ENCODE measurements around the gene TLK1. TPM values are rescaled to one million over a fixed set of nuclear protein-coding genes. Genes with fewer than 3 reads are reported as not detected.

TLK1 gene
- total and polyA plus RNA-seq, 7 experiments from 2014 or later, result 40.0 to 191 (median 113) TPM

DNA sequence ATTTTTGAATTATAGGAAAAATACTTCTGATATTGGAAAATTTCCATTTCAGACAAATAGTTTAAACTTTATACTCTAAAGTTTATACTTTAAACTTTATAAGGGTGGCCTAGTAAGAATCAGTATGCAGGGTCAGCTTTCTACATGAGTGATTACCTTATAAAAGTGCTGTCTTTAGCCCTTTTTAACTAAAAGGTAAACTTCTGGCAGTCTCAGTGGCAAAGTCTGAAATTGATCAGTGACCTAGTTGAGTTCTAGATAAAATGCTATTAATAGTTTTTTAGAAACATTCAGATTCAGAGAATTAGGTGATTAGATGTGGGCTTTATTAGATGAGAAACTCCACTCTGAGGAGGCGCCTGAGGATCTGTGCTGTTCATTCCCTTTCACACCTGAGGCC is 216.1 kb downstream of the TLK1 start:
- intact Hi-C loops (cut with micrococcal nuclease), result no loop called here
- peak overlapping the region in 2 of 9 donors; percentile 61 to 64 for H3K27ac Mint-ChIP-seq
- peaks cover 0 to 19% (median 7%) of the 10 kb centered on the region in 5 donors for H3K36me3 Mint-ChIP-seq
- H3K4me1 Mint-ChIP-seq, result peaks cover 30 to 70% (median 58%) of the 10 kb centered on the region in 7 donors
- H3K27me3 Mint-ChIP-seq, result no peaks in the 10 kb centered on the region
- H3K36me3 ChIP-seq (ENCODE audit: control insufficient read depth in 2 of 3, insufficient read depth in 3 of 3, low read length in 3 of 3), result peaks cover 0 to 5% (median 2%) of the 10 kb centered on the region in 3 experiments
- H3K4me1 ChIP-seq (ENCODE audit: control insufficient read depth in 2 of 2, insufficient read depth in 2 of 2, low read length in 2 of 2), result peaks cover 6 to 10% of the 10 kb centered on the region in 2 donors
- no peak for ATAC-seq
- ChIA-PET CTCF (interaction anchor here (1.3 to 1.7 kb wide), 2 partner anchors 11 to 15 kb away, joined by 3 to 7 read pairs; partner anchors contain the start of gene GORASP2), POLR2A (no interaction called here)
- H3K27ac ChIP-seq (ENCODE audit: low read depth, low read length), result no peak overlapping the region
- H3K9me3 ChIP-seq (ENCODE audit: control insufficient read depth in 2 of 3, low read length in 3 of 3), result no peaks in the 10 kb centered on the region
- no peak overlapping the region for H3K4me3 Mint-ChIP-seq
- no peaks in the 10 kb centered on the region for H3K27me3 ChIP-seq (ENCODE audit: control insufficient read depth in 2 of 2, insufficient read depth in 2 of 2, low read length in 2 of 2)
- no peak overlapping the region for H3K4me3 ChIP-seq (ENCODE audit: low read length)
- H3K9me3 Mint-ChIP-seq, result no peaks in the 10 kb centered on the region
- no peak for DNase-seq

- no peaks in the 10 kb centered on the region for H3K27me3 Mint-ChIP-seq
- no peaks in the 10 kb centered on the region for H3K9me3 ChIP-seq (ENCODE audit: control insufficient read depth in 2 of 3, low read length in 3 of 3)
- intact Hi-C loops (cut with micrococcal nuclease), result no loop called here
- ChIA-PET CTCF (interaction anchor here (1.0 to 1.4 kb wide), 2 partner anchors 15 to 189 kb away, joined by 3 to 4 read pairs; partner anchors contain the start of gene GORASP2), POLR2A (no interaction called here)
- H3K36me3 ChIP-seq (ENCODE audit: control insufficient read depth in 2 of 3, insufficient read depth in 3 of 3, low read length in 3 of 3), result peaks cover 0 to 4% (median 0%) of the 10 kb centered on the region in 3 experiments
- H3K4me1 Mint-ChIP-seq, result peaks cover 35 to 79% (median 67%) of the 10 kb centered on the region in 7 donors
- H3K4me1 ChIP-seq (ENCODE audit: control insufficient read depth in 2 of 2, insufficient read depth in 2 of 2, low read length in 2 of 2), result peaks cover 6 to 17% of the 10 kb centered on the region in 2 donors
- ATAC-seq (no peak), DNase-seq (no peak)
- H3K4me3 ChIP-seq (ENCODE audit: low read length), result no peak overlapping the region
- peaks cover 0 to 16% (median 6%) of the 10 kb centered on the region in 5 donors for H3K36me3 Mint-ChIP-seq
- peak overlapping the region in 1 of 10 donors; percentile 6 for H3K4me3 Mint-ChIP-seq
- peak overlapping the region in 1 of 9 donors; percentile 64 for H3K27ac Mint-ChIP-seq
- H3K9me3 Mint-ChIP-seq, result no peaks in the 10 kb centered on the region
- H3K27ac ChIP-seq (ENCODE audit: low read depth, low read length), result no peak overlapping the region
- no peaks in the 10 kb centered on the region for H3K27me3 ChIP-seq (ENCODE audit: control insufficient read depth in 2 of 2, insufficient read depth in 2 of 2, low read length in 2 of 2)
Measured at GRCh38 chr2:170943596-170943995, 217.1 kb downstream of the TLK1 start.

DNA sequence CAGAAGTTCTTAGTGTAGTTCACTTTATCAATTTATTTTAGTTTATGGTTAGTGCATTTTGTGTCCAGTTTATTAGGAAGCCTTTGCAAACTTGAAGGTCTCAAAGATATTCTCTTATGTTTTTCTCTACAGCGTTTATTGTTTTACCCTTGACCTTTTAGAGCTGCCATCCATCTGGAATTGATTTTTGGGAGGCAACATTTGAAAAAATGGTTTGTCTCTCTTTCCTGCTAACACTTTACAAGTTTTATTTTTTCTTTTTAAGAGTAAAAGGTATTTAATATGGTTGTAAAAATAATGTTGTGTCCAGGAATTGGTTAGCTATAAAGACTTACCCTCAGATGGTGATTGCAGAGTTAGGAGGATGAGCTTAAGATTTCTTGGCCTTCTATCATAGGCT is 217.7 kb downstream of the TLK1 start:
- ChIA-PET CTCF (interaction anchor here (1.0 to 1.4 kb wide), 2 partner anchors 14 to 190 kb away, joined by 3 to 4 read pairs; partner anchors contain the start of gene GORASP2), POLR2A (no interaction called here)
- H3K4me3 ChIP-seq (ENCODE audit: low read length), result no peak overlapping the region
- DNase-seq (no peak), ATAC-seq (no peak)
- no peaks in the 10 kb centered on the region for H3K9me3 ChIP-seq (ENCODE audit: control insufficient read depth in 2 of 3, low read length in 3 of 3)
- Mint-ChIP-seq H3K4me1 (peaks cover 38 to 85% (median 73%) of the 10 kb centered on the region in 7 donors), H3K36me3 (peaks cover 0 to 16% (median 7%) of the 10 kb centered on the region in 5 donors), H3K4me3 (no peak overlapping the region), H3K27me3 (no peaks in the 10 kb centered on the region), H3K27ac (peak overlapping the region in 2 of 9 donors; percentile 14 to 22), H3K9me3 (no peaks in the 10 kb centered on the region)
- H3K27me3 ChIP-seq (ENCODE audit: control insufficient read depth in 2 of 2, insufficient read depth in 2 of 2, low read length in 2 of 2), result no peaks in the 10 kb centered on the region
- H3K4me1 ChIP-seq (ENCODE audit: control insufficient read depth in 2 of 2, insufficient read depth in 2 of 2, low read length in 2 of 2), result peaks cover 6 to 20% of the 10 kb centered on the region in 2 donors
- no peak overlapping the region for H3K27ac ChIP-seq (ENCODE audit: low read depth, low read length)
- intact Hi-C loops (cut with micrococcal nuclease), result no loop called here
- peaks cover 0 to 4% (median 0%) of the 10 kb centered on the region in 3 experiments for H3K36me3 ChIP-seq (ENCODE audit: control insufficient read depth in 2 of 3, insufficient read depth in 3 of 3, low read length in 3 of 3)

GRCh38 chr2:170942615-170943014 is 218.1 kb downstream of the TLK1 start:
- H3K27ac ChIP-seq (ENCODE audit: low read depth, low read length), result no peak overlapping the region
- no peaks in the 10 kb centered on the region for H3K9me3 Mint-ChIP-seq
- intact Hi-C loops (cut with micrococcal nuclease), result no loop called here
- peaks cover 6 to 21% of the 10 kb centered on the region in 2 donors for H3K4me1 ChIP-seq (ENCODE audit: control insufficient read depth in 2 of 2, insufficient read depth in 2 of 2, low read length in 2 of 2)
- CTCF ChIA-PET, result interaction anchor here (1.0 to 1.4 kb wide), 2 partner anchors 14 to 190 kb away, joined by 3 to 4 read pairs; partner anchors contain the start of gene GORASP2
- no peak for DNase-seq
- H3K4me1 Mint-ChIP-seq, result peaks cover 40 to 88% (median 76%) of the 10 kb centered on the region in 7 donors
- no peaks in the 10 kb centered on the region for H3K27me3 Mint-ChIP-seq
- peaks cover 0 to 4% (median 0%) of the 10 kb centered on the region in 3 experiments for H3K36me3 ChIP-seq (ENCODE audit: control insufficient read depth in 2 of 3, insufficient read depth in 3 of 3, low read length in 3 of 3)
- no peak for ATAC-seq
- POLR2A ChIA-PET, result no interaction called here
- H3K27me3 ChIP-seq (ENCODE audit: control insufficient read depth in 2 of 2, insufficient read depth in 2 of 2, low read length in 2 of 2), result no peaks in the 10 kb centered on the region
- no peaks in the 10 kb centered on the region for H3K9me3 ChIP-seq (ENCODE audit: control insufficient read depth in 2 of 3, low read length in 3 of 3)
- peak overlapping the region in 1 of 10 donors; percentile 7 for H3K4me3 Mint-ChIP-seq
- H3K36me3 Mint-ChIP-seq, result peaks cover 0 to 16% (median 7%) of the 10 kb centered on the region in 5 donors
- H3K27ac Mint-ChIP-seq, result peak overlapping the region in 2 of 9 donors; percentile 14 to 22
- H3K4me3 ChIP-seq (ENCODE audit: low read length), result no peak overlapping the region

Other genes with a start within 250 kb of the TLK1 start
- gene GORASP2, start 231.6 kb downstream of the TLK1 start, total RNA-seq, result 10 to 100 TPM; 65.2 to 79.2 (median 73.2) TPM
- 100 to 1,000 TPM in 1 of 2 donors, 10 to 100 TPM in 1; 93.5 to 104 TPM for gene GORASP2, start 231.6 kb downstream of the TLK1 start, polyA plus RNA-seq